IMR-90 (cell line): ENCODE measurements around the gene STPG4. TPM values are rescaled to one million over a fixed set of nuclear protein-coding genes. Genes with fewer than 3 reads are reported as not detected.
A peak's percentile ranks its signal among the peaks of the same experiment; 100 is the strongest.

ENCODE experiments used
- ATAC-seq: fragments of 200-7000 bp; cut with Tn5 transposase; 2 replicates; pipeline ENCODE4 v1.9.1; 2020; ENCODE audit warnings: low read depth, mild to moderate bottlenecking, moderate library complexity
- BruUV-seq: library from RNA; stranded (reverse); fragments of 400-500 nt; replicated peaks from 2 replicates; lab custom pipeline; 2021; lab: Mats Ljungman, UMichigan
- CTCF ChIA-PET: fragments of 300-600 bp; formaldehyde crosslinking; extraction: SDS; loops from one replicate; lab custom pipeline; 2021; ENCODE audit warnings: antibody characterized with exemption; lab: Yijun Ruan, JAX
- POLR2A ChIA-PET: fragments of 300-600 bp; sonication (Branson Sonifier 250); formaldehyde crosslinking; loops from one replicate; lab custom pipeline; 2022; ENCODE audit warnings: antibody characterized with exemption; ENCODE audit not compliant: unreplicated experiment; lab: Charles Lee
- DNase-seq: peaks from one replicate; pipeline ENCODE4 v3.0.0; 2013
- H2AFZ ChIP-seq: replicated peaks from 2 replicates; pipeline ENCODE3; 2013; ENCODE audit warnings: low read length, mild to moderate bottlenecking; ENCODE audit not compliant: poor library complexity
- H2AK5ac ChIP-seq: 2 replicates; pipeline ENCODE4 v1.6.1; 2013; ENCODE audit warnings: low read depth, low read length, inconsistent platforms
- H2AK9ac ChIP-seq: replicated peaks from 2 replicates; pipeline ENCODE3; 2013; ENCODE audit warnings: mild to moderate bottlenecking, low read depth, low read length, moderate library complexity; ENCODE audit not compliant: poor library complexity
- H2BK120ac ChIP-seq: 2 replicates; pipeline ENCODE4 v1.6.1; 2013; ENCODE audit warnings: low read depth, low read length, inconsistent platforms
- H2BK15ac ChIP-seq: 3 replicates; pipeline ENCODE4 v1.6.1; 2013; ENCODE audit warnings: low read depth, low read length, inconsistent platforms
- H2BK20ac ChIP-seq: 2 replicates; pipeline ENCODE4 v1.6.1; 2013; ENCODE audit warnings: low read depth, mild to moderate bottlenecking, inconsistent platforms, low read length, moderate library complexity
- H2BK5ac ChIP-seq: 2 replicates; pipeline ENCODE4 v1.6.1; 2013; ENCODE audit warnings: mild to moderate bottlenecking, low read depth, low read length, inconsistent platforms; ENCODE audit not compliant: poor library complexity, severe bottlenecking
- H3K14ac ChIP-seq: replicated peaks from 2 replicates; pipeline ENCODE4 v1.6.1; 2013; ENCODE audit warnings: low read depth, low read length, inconsistent platforms
- H3K18ac ChIP-seq: 2 replicates; pipeline ENCODE4 v1.6.1; 2013; ENCODE audit warnings: low read depth, low read length, control low read depth
- H3K23ac ChIP-seq: 2 replicates; pipeline ENCODE4 v1.6.1; 2013; ENCODE audit warnings: low read depth, low read length, inconsistent platforms
- H3K27ac ChIP-seq: 2 replicates; pipeline ENCODE4 v1.5.1; 2013; ENCODE audit warnings: mild to moderate bottlenecking, control low read depth, low read length; ENCODE audit not compliant: insufficient read depth
- H3K27me3 ChIP-seq: 2 replicates; pipeline ENCODE4 v1.6.1; 2013; ENCODE audit warnings: low read length; ENCODE audit not compliant: control insufficient read depth, insufficient read depth
- H3K36me3 ChIP-seq: 2 replicates; pipeline ENCODE4 v1.6.1; 2013; ENCODE audit warnings: low read length, mixed read lengths; ENCODE audit not compliant: control insufficient read depth, insufficient read depth
- H3K4ac ChIP-seq: 2 replicates; pipeline ENCODE4 v1.6.1; 2013; ENCODE audit warnings: low read depth, low read length, inconsistent platforms
- H3K4me1 ChIP-seq: 2 replicates; pipeline ENCODE4 v1.6.1; 2013; ENCODE audit warnings: low read length, mixed read lengths; ENCODE audit not compliant: control insufficient read depth, insufficient read depth
- H3K4me2 ChIP-seq: 2 replicates; pipeline ENCODE4 v1.6.1; 2013; ENCODE audit warnings: low read depth, mild to moderate bottlenecking, control low read depth, low read length, moderate library complexity
- H3K4me3 ChIP-seq: 2 replicates; pipeline ENCODE4 v1.5.1; 2013; ENCODE audit warnings: low read depth, mild to moderate bottlenecking, control low read depth, low read length, moderate library complexity; ENCODE audit not compliant: insufficient read depth
- H3K56ac ChIP-seq: 2 replicates; pipeline ENCODE4 v1.6.1; 2013; ENCODE audit warnings: low read length, inconsistent platforms; ENCODE audit not compliant: insufficient read depth; ENCODE audit errors: extremely low read depth
- H3K79me1 ChIP-seq, 2 experiments: 2 replicates each; pipeline ENCODE4 v1.6.1; 2013; ENCODE audit warnings: low read length in 2 of 2, inconsistent platforms in 1 of 2, low read depth in 1 of 2
- H3K9ac ChIP-seq: 2 replicates; pipeline ENCODE4 v1.6.1; 2013; ENCODE audit warnings: low read depth, low read length, control low read depth
- H3K9me1 ChIP-seq: 2 replicates; pipeline ENCODE4 v1.6.1; 2013; ENCODE audit warnings: low read length, inconsistent platforms; ENCODE audit not compliant: insufficient read depth
- H3K9me3 ChIP-seq: 2 replicates; pipeline ENCODE4 v1.6.1; 2013; ENCODE audit warnings: low read length; ENCODE audit not compliant: control insufficient read depth, insufficient read depth
- H4K20me1 ChIP-seq: 2 replicates; pipeline ENCODE4 v1.6.1; 2013; ENCODE audit warnings: low read length, inconsistent platforms; ENCODE audit not compliant: insufficient read depth
- H4K5ac ChIP-seq: 2 replicates; pipeline ENCODE4 v1.6.1; 2013; ENCODE audit warnings: mild to moderate bottlenecking, low read depth, low read length, control low read depth
- H4K8ac ChIP-seq, 2 experiments: 2 replicates each; pipeline ENCODE4 v1.6.1; 2013; ENCODE audit warnings: low read depth in 2 of 2, low read length in 2 of 2, control low read depth in 1 of 2, inconsistent platforms in 1 of 2
- H4K91ac ChIP-seq: 2 replicates; pipeline ENCODE4 v1.6.1; 2013; ENCODE audit warnings: low read depth, low read length, inconsistent platforms; ENCODE audit not compliant: insufficient read depth
- FOS ChIP-seq: fragments of 150-350 bp; IDR thresholded peaks from 2 replicates; pipeline ENCODE4 v1.6.1; 2016; ENCODE audit warnings: low read depth, low read length
- MAZ ChIP-seq: IDR thresholded peaks from 2 replicates; pipeline ENCODE4 v1.6.1; 2012; ENCODE audit warnings: low read depth, mild to moderate bottlenecking, low read length, improper control_type of control experiment, moderate library complexity, borderline replicate concordance
- MXI1 ChIP-seq: IDR thresholded peaks from 2 replicates; pipeline ENCODE4 v1.6.1; 2012; ENCODE audit warnings: low read depth, mild to moderate bottlenecking, low read length, moderate library complexity, borderline replicate concordance
- NFE2L2 ChIP-seq: fragments of 150-350 bp; IDR thresholded peaks from 2 replicates; pipeline ENCODE4 v1.6.1; 2016; ENCODE audit warnings: low read depth, mild to moderate bottlenecking, low read length
- POLR2A ChIP-seq: IDR thresholded peaks from 2 replicates; pipeline ENCODE4 v1.6.1; 2012; ENCODE audit warnings: mild to moderate bottlenecking, low read depth, low read length
- RAD21 ChIP-seq: IDR thresholded peaks from 2 replicates; pipeline ENCODE4 v1.6.1; 2012; ENCODE audit warnings: low read length, improper control_type of control experiment
- RFX5 ChIP-seq: IDR thresholded peaks from 2 replicates; pipeline ENCODE4 v1.8.0; 2012; ENCODE audit warnings: low read depth, mild to moderate bottlenecking, low read length, moderate library complexity
- WGBS, 2 experiments: methylation state at CpG; one replicate each; pipeline versions ENCODE4 v1.1.5 to v1.1.7; 2013; ENCODE audit warnings: missing lambda C conversion rate in 2 of 2; ENCODE audit not compliant: insufficient read length in 1 of 2; ENCODE audit errors: extremely low coverage in 2 of 2; 5-methylcytosine and 5-hydroxymethylcytosine counted together
- dilution Hi-C: fragments of 300-500 bp; cut with HindIII; formaldehyde crosslinking; loops from one replicate; pipeline ENCODE4 v1.14.3; 2018; ENCODE audit warnings: low sequenced_read_pairs; ENCODE audit not compliant: unreplicated experiment
- in situ Hi-C: fragments of 300-500 bp; cut with MboI; formaldehyde crosslinking; loops from 3 replicates; pipeline ENCODE4 v1.14.3; 2019; ENCODE audit warnings: low sequenced_read_pairs, inconsistent platforms, mixed read lengths
- intact Hi-C: fragments of 100-400 bp; cut with micrococcal nuclease; formaldehyde crosslinking; loops from 2 replicates; pipeline ENCODE4 v1.10.0; 2022
- polyA plus RNA-seq, 3 experiments: library from polyadenylated mRNA; depleted of rRNA; stranded (reverse); fragments of >200 nt; gene quantifications; 2 replicates each; pipeline ENCODE4 v1.2.3, GENCODE V29; 2012; ENCODE audit warnings: low replicate concordance in 1 of 3
- total RNA-seq: library from RNA; depleted of rRNA; stranded (reverse); fragments of >200 nt; gene quantifications from 2 replicates; pipeline ENCODE4 v1.2.3, GENCODE V29; 2012
- TF ChIP-seq, protein P1 (sequence below): fragments of 150-350 bp; IDR thresholded peaks from 2 replicates; pipeline ENCODE4 v1.6.1; 2016; ENCODE audit warnings: low read depth, mild to moderate bottlenecking, low read length, moderate library complexity, borderline replicate concordance
- TF ChIP-seq, protein P2 (sequence below): conservative IDR thresholded peaks from 2 replicates; pipeline ENCODE4 v1.5.1; 2012; ENCODE audit warnings: mild to moderate bottlenecking, low read depth, low read length, improper control_type of control experiment

Gene STPG4
- total and polyA plus RNA-seq, 2 of the 4 experiments (the other 2 are of a cell fraction): 0.12 to 0.18 TPM

DNA sequence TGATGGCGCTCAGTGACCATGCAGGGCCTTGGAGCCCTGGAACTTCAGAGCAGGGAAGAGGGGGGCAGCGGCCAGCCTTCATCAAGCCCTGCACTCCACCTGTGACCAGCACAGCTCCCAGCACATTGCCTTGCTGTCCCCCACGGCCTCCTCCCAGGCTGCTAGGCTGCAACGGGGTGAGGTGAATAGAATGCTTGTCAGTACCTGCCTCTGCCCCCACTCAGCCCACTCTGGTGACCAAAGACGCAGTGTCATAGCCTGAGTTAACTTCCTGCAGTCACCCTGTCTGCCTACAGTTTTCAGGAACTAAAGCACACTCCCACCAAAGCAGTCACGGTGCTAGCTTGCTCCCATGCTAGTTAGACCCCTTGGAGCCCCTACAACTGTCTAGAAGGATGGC is 72.1 kb downstream of the STPG4 start:
- intact Hi-C loops (no loop called here), in situ Hi-C loops (no loop called here), dilution Hi-C loops (no loop called here)
- Histone ChIP-seq H2AK9ac (peak overlapping the region; percentile 49), H3K79me1 (peaks cover 0 to 19% of the 10 kb centered on the region in 2 experiments; a peak in 2 of 4 replicates), H3K56ac (no peak overlapping the region), H2BK20ac (peak overlapping the region; percentile 69; the same call in 1 of the 2 replicates), H3K23ac (no peak overlapping the region), H3K4me3 (no peak overlapping the region), H3K27ac (no peak overlapping the region), H3K36me3 (no peaks in the 10 kb centered on the region), H3K4me1 (peaks cover 11% of the 10 kb centered on the region), H3K18ac (no peak overlapping the region), H2AFZ (peak overlapping the region; percentile 45), H2BK120ac (peak overlapping the region; percentile 44; the same call in 1 of the 2 replicates), H3K4me2 (no peak overlapping the region), H3K27me3 (no peaks in the 10 kb centered on the region), H3K9me3 (no peaks in the 10 kb centered on the region), H2BK5ac (no peak overlapping the region), H4K8ac (no peak overlapping the region), H3K14ac (no peak overlapping the region; the same call in 1 of the 2 replicates), H3K9ac (no peak overlapping the region), H4K5ac (no peak overlapping the region), H3K4ac (peak overlapping the region; percentile 69), H4K91ac (no peak overlapping the region), H3K9me1 (peaks cover 17% of the 10 kb centered on the region), H2AK5ac (peak overlapping the region; percentile 48; the same call in 1 of the 2 replicates), H4K20me1 (no peaks in the 10 kb centered on the region), H2BK15ac (peak overlapping the region; percentile 90; the same call in 2 of the 3 replicates)
- BruUV-seq: no TSS peak
- WGBS, 2 experiments: 90% methylated on average over 2 of the region's 6 CpGs; no CpG with 5 or more reads in 1 of the 2 experiments
- ATAC-seq: no peak
- ChIA-PET CTCF (no interaction called here), POLR2A (interaction anchor here (0.5 to 0.6 kb wide), 2 partner anchors 92 to 113 kb away, joined by 3 read pairs; no protein-coding TSS in a partner anchor)
- no peak for DNase-seq
- no peak for TF ChIP-seq RAD21
- TF ChIP-seq, protein P1, sequence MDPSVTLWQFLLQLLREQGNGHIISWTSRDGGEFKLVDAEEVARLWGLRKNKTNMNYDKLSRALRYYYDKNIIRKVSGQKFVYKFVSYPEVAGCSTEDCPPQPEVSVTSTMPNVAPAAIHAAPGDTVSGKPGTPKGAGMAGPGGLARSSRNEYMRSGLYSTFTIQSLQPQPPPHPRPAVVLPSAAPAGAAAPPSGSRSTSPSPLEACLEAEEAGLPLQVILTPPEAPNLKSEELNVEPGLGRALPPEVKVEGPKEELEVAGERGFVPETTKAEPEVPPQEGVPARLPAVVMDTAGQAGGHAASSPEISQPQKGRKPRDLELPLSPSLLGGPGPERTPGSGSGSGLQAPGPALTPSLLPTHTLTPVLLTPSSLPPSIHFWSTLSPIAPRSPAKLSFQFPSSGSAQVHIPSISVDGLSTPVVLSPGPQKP: no peak
- no peak for TF ChIP-seq POLR2A
- TF ChIP-seq, protein P2, sequence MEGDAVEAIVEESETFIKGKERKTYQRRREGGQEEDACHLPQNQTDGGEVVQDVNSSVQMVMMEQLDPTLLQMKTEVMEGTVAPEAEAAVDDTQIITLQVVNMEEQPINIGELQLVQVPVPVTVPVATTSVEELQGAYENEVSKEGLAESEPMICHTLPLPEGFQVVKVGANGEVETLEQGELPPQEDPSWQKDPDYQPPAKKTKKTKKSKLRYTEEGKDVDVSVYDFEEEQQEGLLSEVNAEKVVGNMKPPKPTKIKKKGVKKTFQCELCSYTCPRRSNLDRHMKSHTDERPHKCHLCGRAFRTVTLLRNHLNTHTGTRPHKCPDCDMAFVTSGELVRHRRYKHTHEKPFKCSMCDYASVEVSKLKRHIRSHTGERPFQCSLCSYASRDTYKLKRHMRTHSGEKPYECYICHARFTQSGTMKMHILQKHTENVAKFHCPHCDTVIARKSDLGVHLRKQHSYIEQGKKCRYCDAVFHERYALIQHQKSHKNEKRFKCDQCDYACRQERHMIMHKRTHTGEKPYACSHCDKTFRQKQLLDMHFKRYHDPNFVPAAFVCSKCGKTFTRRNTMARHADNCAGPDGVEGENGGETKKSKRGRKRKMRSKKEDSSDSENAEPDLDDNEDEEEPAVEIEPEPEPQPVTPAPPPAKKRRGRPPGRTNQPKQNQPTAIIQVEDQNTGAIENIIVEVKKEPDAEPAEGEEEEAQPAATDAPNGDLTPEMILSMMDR: no peak
- no peak for TF ChIP-seq MAZ
- TF ChIP-seq MXI1: no peak
- TF ChIP-seq NFE2L2: no peak
- no peak for TF ChIP-seq FOS
- TF ChIP-seq RFX5: no peak
